Measurements from ENCODE around the gene SMTNL1.

The SMTNL1 gene

GRCh38 chr11:57499413-57499982 is 37.9 kb upstream of the SMTNL1 start:
- no peaks in the 10 kb centered on the region for H3K9me3 ChIP-seq (ENCODE audit: insufficient read depth, low read depth, low read length)
- H3K4me1 ChIP-seq (ENCODE audit: insufficient read depth, low read length), result peaks cover 12% of the 10 kb centered on the region; the same call in 1 of the 2 replicates
- H3K36me3 ChIP-seq (ENCODE audit: insufficient read depth, low read depth, low read length), result peaks cover 18% of the 10 kb centered on the region
- peak overlapping the region; percentile 66; the same call in 1 of the 2 replicates for H3K9ac ChIP-seq (ENCODE audit: low read depth, low read length)
- H3K27me3 ChIP-seq (ENCODE audit: insufficient read depth, low read length), result no peaks in the 10 kb centered on the region
- peak overlapping the region; percentile 65 for H3K4me3 ChIP-seq (ENCODE audit: low read length)
- no peak overlapping the region for H3K27ac ChIP-seq (ENCODE audit: low read length)

GRCh38 chr11:57499983-57500461 is 37.4 kb upstream of the SMTNL1 start:
- Histone ChIP-seq H3K9me3 (ENCODE audit: insufficient read depth, low read depth, low read length) (no peaks in the 10 kb centered on the region), H3K4me1 (ENCODE audit: insufficient read depth, low read length) (peaks cover 12% of the 10 kb centered on the region; the same call in 1 of the 2 replicates), H3K27ac (ENCODE audit: low read length) (peak overlapping the region; percentile 59), H3K9ac (ENCODE audit: low read depth, low read length) (peak overlapping the region; percentile 66; the same call in 1 of the 2 replicates), H3K4me3 (ENCODE audit: low read length) (peak overlapping the region; percentile 65), H3K36me3 (ENCODE audit: insufficient read depth, low read depth, low read length) (peaks cover 21% of the 10 kb centered on the region), H3K27me3 (ENCODE audit: insufficient read depth, low read length) (no peaks in the 10 kb centered on the region)

GRCh38 chr11:57500515-57500914 is 36.9 kb upstream of the SMTNL1 start:
- no peaks in the 10 kb centered on the region for H3K27me3 ChIP-seq (ENCODE audit: insufficient read depth, low read length)
- H3K9ac ChIP-seq (ENCODE audit: low read depth, low read length), result peak overlapping the region; percentile 66; the same call in 1 of the 2 replicates
- peaks cover 22% of the 10 kb centered on the region for H3K36me3 ChIP-seq (ENCODE audit: insufficient read depth, low read depth, low read length)
- H3K4me3 ChIP-seq (ENCODE audit: low read length), result peak overlapping the region; percentile 65; the same call in 1 of the 2 replicates
- peaks cover 12% of the 10 kb centered on the region; the same call in 1 of the 2 replicates for H3K4me1 ChIP-seq (ENCODE audit: insufficient read depth, low read length)
- peak overlapping the region; percentile 59 for H3K27ac ChIP-seq (ENCODE audit: low read length)
- no peaks in the 10 kb centered on the region for H3K9me3 ChIP-seq (ENCODE audit: insufficient read depth, low read depth, low read length)

GRCh38 chr11:57500926-57501325 is 36.5 kb upstream of the SMTNL1 start:
- H3K27ac ChIP-seq (ENCODE audit: low read length), result no peak overlapping the region
- no peak overlapping the region for H3K4me3 ChIP-seq (ENCODE audit: low read length)
- H3K36me3 ChIP-seq (ENCODE audit: insufficient read depth, low read depth, low read length), result peaks cover 24% of the 10 kb centered on the region

GRCh38 chr11:57501953-57502352 is 35.4 kb upstream of the SMTNL1 start:
- peaks cover 12% of the 10 kb centered on the region; the same call in 1 of the 2 replicates for H3K4me1 ChIP-seq (ENCODE audit: insufficient read depth, low read length)
- no peak overlapping the region for H3K9ac ChIP-seq (ENCODE audit: low read depth, low read length)
- no peak overlapping the region for H3K4me3 ChIP-seq (ENCODE audit: low read length)
- no peaks in the 10 kb centered on the region for H3K9me3 ChIP-seq (ENCODE audit: insufficient read depth, low read depth, low read length)
- H3K36me3 ChIP-seq (ENCODE audit: insufficient read depth, low read depth, low read length), result peaks cover 24% of the 10 kb centered on the region
- H3K27me3 ChIP-seq (ENCODE audit: insufficient read depth, low read length), result no peaks in the 10 kb centered on the region
- H3K27ac ChIP-seq (ENCODE audit: low read length), result no peak overlapping the region

More at GRCh38 chr11:57500926-57501325, 36.5 kb upstream of the SMTNL1 start:
- Histone ChIP-seq H3K9ac (ENCODE audit: low read depth, low read length) (no peak overlapping the region), H3K4me1 (ENCODE audit: insufficient read depth, low read length) (peaks cover 12% of the 10 kb centered on the region; the same call in 1 of the 2 replicates), H3K9me3 (ENCODE audit: insufficient read depth, low read depth, low read length) (no peaks in the 10 kb centered on the region), H3K27me3 (ENCODE audit: insufficient read depth, low read length) (no peaks in the 10 kb centered on the region)

- Histone ChIP-seq H3K4me3 (ENCODE audit: low read length) (no peak overlapping the region), H3K27ac (ENCODE audit: low read length) (no peak overlapping the region), H3K4me1 (ENCODE audit: insufficient read depth, low read length) (peaks cover 12% of the 10 kb centered on the region; the same call in 1 of the 2 replicates), H3K9ac (ENCODE audit: low read depth, low read length) (no peak overlapping the region), H3K9me3 (ENCODE audit: insufficient read depth, low read depth, low read length) (no peaks in the 10 kb centered on the region), H3K27me3 (ENCODE audit: insufficient read depth, low read length) (no peaks in the 10 kb centered on the region), H3K36me3 (ENCODE audit: insufficient read depth, low read depth, low read length) (peaks cover 20% of the 10 kb centered on the region)
These were observed 35.0 kb upstream of the SMTNL1 start for GRCh38 chr11:57502376-57502775.

- Histone ChIP-seq H3K27me3 (ENCODE audit: insufficient read depth, low read length) (no peaks in the 10 kb centered on the region), H3K27ac (ENCODE audit: low read length) (no peak overlapping the region), H3K9ac (ENCODE audit: low read depth, low read length) (no peak overlapping the region)
These were observed 34.5 kb upstream of the SMTNL1 start for GRCh38 chr11:57502870-57503269.

GRCh38 chr11:57504511-57504910 is 32.9 kb upstream of the SMTNL1 start:
- Histone ChIP-seq H3K27me3 (ENCODE audit: insufficient read depth, low read length) (no peaks in the 10 kb centered on the region), H3K4me3 (ENCODE audit: low read length) (no peak overlapping the region)

More at GRCh38 chr11:57502870-57503269, 34.5 kb upstream of the SMTNL1 start:
- Histone ChIP-seq H3K9me3 (ENCODE audit: insufficient read depth, low read depth, low read length) (no peaks in the 10 kb centered on the region), H3K36me3 (ENCODE audit: insufficient read depth, low read depth, low read length) (peaks cover 19% of the 10 kb centered on the region), H3K4me1 (ENCODE audit: insufficient read depth, low read length) (peaks cover 12% of the 10 kb centered on the region; the same call in 1 of the 2 replicates), H3K4me3 (ENCODE audit: low read length) (no peak overlapping the region)

GRCh38 chr11:57506522-57506921 is 30.9 kb upstream of the SMTNL1 start:
- Histone ChIP-seq H3K36me3 (ENCODE audit: insufficient read depth, low read depth, low read length) (0 out of 2 replicates have a peak, but pooled peaks cover 7% of the 10 kb centered on the region), H3K27ac (ENCODE audit: low read length) (no peak overlapping the region)

More at GRCh38 chr11:57504511-57504910, 32.9 kb upstream of the SMTNL1 start:
- Histone ChIP-seq H3K9ac (ENCODE audit: low read depth, low read length) (no peak overlapping the region), H3K27ac (ENCODE audit: low read length) (no peak overlapping the region), H3K36me3 (ENCODE audit: insufficient read depth, low read depth, low read length) (peaks cover 13% of the 10 kb centered on the region), H3K4me1 (ENCODE audit: insufficient read depth, low read length) (peaks cover 10% of the 10 kb centered on the region; the same call in 1 of the 2 replicates), H3K9me3 (ENCODE audit: insufficient read depth, low read depth, low read length) (no peaks in the 10 kb centered on the region)

GRCh38 chr11:57508341-57509170 is 28.8 kb upstream of the SMTNL1 start:
- H3K4me3 ChIP-seq (ENCODE audit: low read length), result no peak overlapping the region
- no peak overlapping the region for H3K27ac ChIP-seq (ENCODE audit: low read length)
- H3K27me3 ChIP-seq (ENCODE audit: insufficient read depth, low read length), result peaks cover 9% of the 10 kb centered on the region
- no peaks in the 10 kb centered on the region for H3K4me1 ChIP-seq (ENCODE audit: insufficient read depth, low read length)
- H3K9me3 ChIP-seq (ENCODE audit: insufficient read depth, low read depth, low read length), result no peaks in the 10 kb centered on the region
- H3K36me3 ChIP-seq (ENCODE audit: insufficient read depth, low read depth, low read length), result 0 out of 2 replicates have a peak, but pooled peaks cover 7% of the 10 kb centered on the region
- H3K9ac ChIP-seq (ENCODE audit: low read depth, low read length), result no peak overlapping the region

More at GRCh38 chr11:57506522-57506921, 30.9 kb upstream of the SMTNL1 start:
- H3K27me3 ChIP-seq (ENCODE audit: insufficient read depth, low read length), result no peaks in the 10 kb centered on the region
- no peaks in the 10 kb centered on the region for H3K9me3 ChIP-seq (ENCODE audit: insufficient read depth, low read depth, low read length)
- H3K9ac ChIP-seq (ENCODE audit: low read depth, low read length), result no peak overlapping the region
- no peaks in the 10 kb centered on the region for H3K4me1 ChIP-seq (ENCODE audit: insufficient read depth, low read length)
- H3K4me3 ChIP-seq (ENCODE audit: low read length), result no peak overlapping the region

GRCh38 chr11:57511741-57512430 is 25.5 kb upstream of the SMTNL1 start:
- Histone ChIP-seq H3K9me3 (ENCODE audit: insufficient read depth, low read depth, low read length) (no peaks in the 10 kb centered on the region), H3K9ac (ENCODE audit: low read depth, low read length) (no peak overlapping the region), H3K4me3 (ENCODE audit: low read length) (no peak overlapping the region), H3K4me1 (ENCODE audit: insufficient read depth, low read length) (no peaks in the 10 kb centered on the region), H3K27me3 (ENCODE audit: insufficient read depth, low read length) (peaks cover 42% of the 10 kb centered on the region), H3K36me3 (ENCODE audit: insufficient read depth, low read depth, low read length) (no peaks in the 10 kb centered on the region), H3K27ac (ENCODE audit: low read length) (no peak overlapping the region)
